HG03103 (cell line): ENCODE measurements around the gene DUSP28.
A peak's percentile ranks its signal among the peaks of the same experiment; 100 is the strongest.

ENCODE experiments used
- ATAC-seq: cut with Tn5 transposase; IDR thresholded peaks from one replicate; pipeline ENCODE4 v1.9.1; 2021; ENCODE audit warnings: low read depth; ENCODE audit not compliant: unreplicated experiment

DUSP28 gene

GRCh38 chr2:240584486-240585031, 24.4 kb downstream of the DUSP28 start:
- peak; percentile 49 for ATAC-seq

DNA sequence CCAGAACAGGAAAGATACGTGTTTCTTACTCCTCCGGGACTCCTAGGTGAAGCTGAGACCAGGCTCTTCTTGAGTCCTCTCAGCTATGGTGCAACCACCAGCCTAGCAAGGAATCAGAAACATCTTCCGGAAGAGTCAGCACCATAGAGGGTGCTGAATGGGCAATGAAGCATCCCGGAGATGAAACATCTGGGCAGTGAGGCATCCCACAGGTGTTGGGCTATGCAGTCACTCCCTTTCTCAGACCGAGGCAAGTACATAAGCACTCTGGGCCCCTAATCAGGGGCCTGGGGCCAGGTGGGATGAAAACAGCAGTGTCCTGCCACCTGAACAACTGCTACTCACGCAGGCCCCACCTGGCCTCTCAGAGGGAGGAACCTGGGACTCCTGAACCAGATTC, 24.9 kb downstream of the DUSP28 start:
- peak; percentile 12 for ATAC-seq

DNA sequence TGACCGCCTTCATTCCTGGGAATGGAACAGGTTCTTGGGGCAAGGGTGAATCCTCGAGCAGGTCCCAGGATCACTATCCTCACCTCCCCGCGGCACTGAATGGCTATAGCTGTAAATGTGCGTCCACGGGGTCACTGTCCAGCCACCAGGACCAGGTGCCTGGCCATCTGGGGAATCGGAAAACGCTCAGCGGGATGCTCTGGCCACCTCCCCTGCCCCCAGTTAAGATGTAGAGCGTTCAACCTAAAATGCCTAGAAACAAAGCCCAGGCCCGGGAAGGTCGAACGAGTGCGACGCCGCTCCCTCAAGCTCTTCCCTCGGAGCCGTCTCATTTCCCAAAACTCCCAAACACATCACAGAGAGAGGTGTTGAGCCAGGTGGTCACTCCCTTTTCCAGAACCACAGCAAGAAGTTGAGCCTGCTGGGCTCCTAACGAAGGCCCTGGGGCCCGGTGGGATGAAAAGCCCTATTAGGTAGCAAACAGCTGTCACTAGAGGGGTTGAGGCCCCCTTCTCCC, 25.6 kb downstream of the DUSP28 start:
- no peak for ATAC-seq

DNA sequence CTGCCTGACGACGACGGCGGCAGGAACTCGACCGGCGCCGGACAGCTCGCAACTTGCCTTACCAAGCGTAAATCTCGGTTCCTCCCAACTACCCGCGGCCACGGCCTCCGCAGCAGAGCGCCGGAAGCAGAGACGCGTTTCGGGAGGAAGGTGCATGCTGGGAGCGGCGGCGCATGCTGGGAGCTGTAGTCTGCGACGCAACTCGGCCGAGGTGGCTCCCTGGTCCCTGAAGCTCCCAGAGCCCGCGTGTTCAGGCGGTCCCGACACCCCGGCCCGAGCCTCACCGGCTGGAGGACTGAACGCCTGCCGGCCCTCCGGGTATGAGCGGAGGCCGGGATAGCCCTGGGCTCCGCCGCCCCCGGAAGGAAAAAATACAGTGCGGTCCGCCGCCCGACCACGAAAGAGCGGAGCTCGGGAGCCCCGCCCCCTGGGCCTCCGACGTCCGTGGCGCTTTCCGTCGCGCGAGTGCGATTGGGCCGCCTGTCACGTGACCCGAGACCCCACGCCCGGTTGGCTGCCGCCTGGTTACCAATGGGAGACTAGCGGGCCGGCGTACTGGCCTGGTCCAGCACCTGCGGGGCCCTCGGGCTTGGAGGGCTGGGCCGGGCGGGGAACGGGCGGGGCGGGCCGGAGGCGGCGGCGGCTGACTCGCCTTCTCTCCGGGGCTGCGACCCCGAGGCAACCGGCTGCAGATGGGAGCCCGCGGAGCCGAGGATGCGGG, 26.2 kb downstream of the DUSP28 start, which contains the start of gene CAPN10:
TSS of gene CAPN10 (plus strand) at position 537 of the 721 bp plus-strand sequence. CDS start at position 715, 178 bp downstream.
- ATAC-seq = peak; percentile 44

DNA sequence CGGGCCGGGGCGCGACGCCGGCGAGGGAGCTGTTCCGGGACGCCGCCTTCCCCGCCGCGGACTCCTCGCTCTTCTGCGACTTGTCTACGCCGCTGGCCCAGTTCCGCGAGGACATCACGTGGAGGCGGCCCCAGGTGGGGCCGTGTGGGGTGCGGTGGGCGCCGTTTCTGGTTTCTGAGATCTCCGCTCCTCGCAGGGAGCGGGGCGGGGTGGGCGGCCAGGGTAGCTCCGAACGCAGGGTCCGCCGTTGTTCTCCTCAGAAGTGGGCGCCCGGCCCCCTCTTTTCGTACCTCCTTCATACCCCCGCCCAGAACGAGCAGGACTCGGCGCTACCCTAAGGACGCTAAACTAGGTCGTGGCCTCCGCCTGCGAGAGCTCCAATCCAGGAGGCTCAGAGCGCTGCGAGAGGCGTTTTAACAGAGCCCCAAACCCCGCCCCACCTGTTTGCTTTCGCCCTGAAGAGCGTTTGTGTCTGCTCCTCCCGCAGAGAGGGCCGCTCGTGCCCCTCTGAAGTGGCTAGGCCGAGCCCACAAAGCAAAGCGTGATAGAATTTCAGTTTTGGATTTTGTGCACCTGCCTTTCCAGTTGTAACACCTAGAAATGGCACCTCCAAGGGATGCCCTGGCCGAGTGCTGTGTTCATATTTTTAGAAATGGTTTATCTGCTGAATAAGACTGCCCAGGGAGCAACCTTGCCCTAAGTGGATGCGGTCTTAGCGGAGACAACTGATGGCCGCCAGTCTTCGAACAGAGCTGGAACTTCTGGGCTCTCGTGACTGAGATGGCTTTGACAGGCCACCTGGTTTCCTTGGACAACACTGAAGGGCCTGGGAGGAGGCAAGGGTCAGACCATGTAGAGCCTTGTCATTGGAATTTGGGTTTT, 27.0 kb downstream of the DUSP28 start:
- no peak for ATAC-seq

DNA sequence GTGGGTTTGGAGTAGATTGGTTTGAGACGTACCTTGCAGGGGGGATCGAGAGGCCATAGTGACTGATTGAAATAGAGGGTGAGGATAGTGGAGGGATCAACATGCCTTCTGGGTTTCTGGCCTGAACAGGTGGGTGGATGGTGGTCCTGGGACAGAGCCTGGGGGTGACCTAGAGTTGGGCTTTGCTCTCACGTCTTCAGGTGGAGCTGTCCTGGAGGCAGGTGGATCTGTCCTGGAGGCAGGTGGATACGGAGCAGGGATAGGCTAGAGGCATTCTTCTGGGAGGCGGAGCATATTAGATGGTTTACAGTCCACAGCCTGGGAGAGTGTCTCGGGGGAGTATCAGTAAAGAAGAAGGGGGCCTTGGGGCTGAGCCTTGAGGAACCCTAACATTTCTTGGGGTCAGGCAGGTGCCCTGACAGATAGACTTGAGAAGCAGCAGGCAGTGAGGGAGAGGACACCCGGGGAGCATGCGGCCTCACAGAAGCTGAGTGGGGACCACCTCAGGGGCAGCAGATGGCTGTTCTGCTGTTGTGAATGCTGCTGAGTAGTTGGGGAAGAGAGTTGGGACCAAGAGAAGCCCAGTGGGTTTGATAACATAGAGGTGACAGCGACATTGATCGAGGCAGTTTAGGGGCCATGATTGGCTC, 28.0 kb downstream of the DUSP28 start:
- no peak for ATAC-seq

DNA sequence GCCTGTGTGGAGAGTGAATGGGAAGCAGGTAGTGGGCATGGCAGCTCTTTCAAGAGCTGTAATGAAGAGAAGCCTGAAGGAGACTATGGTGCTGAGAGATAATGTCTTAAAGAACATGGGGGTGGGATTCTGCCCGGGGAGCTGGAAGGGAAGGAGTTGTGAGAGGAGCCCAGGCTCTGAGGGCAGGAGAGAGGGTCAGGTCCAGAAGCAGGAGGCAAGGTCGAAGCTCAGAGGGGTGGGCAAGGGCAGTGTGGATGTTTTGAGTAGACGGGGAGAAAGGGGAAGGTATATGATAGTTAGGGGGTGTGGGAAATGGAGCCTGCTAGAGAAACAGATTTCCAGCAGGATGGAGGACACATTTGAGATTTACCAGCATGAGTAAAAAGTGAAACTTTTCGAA, 28.5 kb downstream of the DUSP28 start:
- no peak for ATAC-seq

- no peak for ATAC-seq
Observed at GRCh38 chr2:240589375-240589774, 29.2 kb downstream of the DUSP28 start.

GRCh38 chr2:240589850-240590525, 29.8 kb downstream of the DUSP28 start:
- no peak for ATAC-seq

DNA sequence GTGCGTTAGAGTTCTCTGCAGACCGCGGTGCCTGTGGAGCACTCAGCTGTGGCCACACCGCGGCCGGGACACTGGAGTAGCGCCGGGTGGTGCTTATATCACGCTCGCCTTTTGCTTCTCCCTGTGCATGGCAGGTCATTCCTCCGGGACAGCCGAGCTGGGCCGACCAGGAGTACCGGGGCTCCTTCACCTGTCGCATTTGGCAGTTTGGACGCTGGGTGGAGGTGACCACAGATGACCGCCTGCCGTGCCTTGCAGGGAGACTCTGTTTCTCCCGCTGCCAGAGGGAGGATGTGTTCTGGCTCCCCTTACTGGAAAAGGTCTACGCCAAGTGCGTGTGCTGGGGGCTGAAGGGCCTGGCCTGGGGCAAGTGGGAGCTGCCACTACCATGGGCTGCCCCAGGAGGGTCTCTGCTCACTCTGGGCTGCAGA, 30.5 kb downstream of the DUSP28 start:
- no peak for ATAC-seq

DNA sequence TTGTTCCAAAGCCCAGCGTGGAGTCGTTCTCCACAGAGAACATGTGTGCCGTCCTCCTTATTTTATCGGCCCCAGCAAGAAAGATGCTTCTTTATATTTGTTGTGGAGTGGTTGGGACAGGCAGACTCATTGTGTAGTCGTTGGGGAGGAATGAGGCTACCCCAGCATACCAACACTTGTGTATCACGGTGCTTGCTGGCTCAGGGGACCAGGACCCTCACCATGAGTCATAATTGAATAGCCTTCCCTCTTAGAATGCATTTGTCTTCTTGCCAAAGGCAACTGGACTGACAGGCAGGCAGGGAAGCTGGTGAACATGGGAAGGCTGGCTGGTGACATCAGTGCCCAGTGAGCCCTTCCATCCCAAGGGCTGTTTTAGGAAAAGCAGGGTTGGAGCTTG, 31.1 kb downstream of the DUSP28 start:
- ATAC-seq = no peak

DNA sequence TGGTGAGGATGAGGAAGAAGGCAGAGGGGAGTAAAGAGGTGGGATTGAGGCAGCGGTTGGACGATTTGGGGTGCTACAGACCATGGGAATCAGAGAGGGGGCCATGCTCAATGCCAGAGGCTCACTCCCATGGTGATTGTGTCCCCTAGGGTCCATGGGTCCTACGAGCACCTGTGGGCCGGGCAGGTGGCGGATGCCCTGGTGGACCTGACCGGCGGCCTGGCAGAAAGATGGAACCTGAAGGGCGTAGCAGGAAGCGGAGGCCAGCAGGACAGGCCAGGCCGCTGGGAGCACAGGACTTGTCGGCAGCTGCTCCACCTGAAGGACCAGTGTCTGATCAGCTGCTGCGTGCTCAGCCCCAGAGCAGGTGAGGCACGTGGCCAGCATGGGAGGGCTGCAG, 31.6 kb downstream of the DUSP28 start:
- ATAC-seq = no peak

DNA sequence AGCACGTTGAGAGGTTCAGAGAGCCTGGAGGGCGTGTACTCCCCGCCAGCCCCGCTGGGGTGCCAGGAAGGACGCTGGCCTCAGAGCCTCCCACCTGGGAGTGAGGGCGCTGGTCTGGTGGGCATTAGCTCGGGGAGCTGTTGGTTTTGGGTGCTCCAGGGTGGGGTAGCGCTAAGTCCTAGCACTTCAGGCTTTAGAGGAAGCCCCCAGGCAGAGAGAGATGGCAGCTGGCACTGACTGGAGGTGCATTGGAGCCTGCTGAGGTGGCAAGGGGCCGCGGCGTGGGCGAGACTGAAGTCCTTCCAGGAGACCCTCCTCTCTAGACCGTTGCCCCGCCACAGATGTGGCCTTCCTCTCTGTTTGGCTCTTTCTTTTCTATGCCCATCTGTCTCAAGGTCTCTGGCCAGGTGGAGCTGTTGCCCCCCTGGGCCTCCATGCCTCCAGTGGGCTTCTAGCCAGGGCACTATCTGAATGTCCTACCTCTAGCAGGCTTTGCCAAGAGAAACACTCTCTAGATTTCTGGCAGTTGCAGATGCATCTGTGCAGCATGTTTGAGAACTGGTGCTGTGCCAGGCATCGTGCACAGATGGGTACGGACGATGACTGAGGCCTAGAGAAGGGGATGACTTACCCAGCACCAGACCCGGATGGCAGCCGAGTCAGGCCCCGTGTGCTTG, 33.0 kb downstream of the DUSP28 start:
- ATAC-seq = no peak

DNA sequence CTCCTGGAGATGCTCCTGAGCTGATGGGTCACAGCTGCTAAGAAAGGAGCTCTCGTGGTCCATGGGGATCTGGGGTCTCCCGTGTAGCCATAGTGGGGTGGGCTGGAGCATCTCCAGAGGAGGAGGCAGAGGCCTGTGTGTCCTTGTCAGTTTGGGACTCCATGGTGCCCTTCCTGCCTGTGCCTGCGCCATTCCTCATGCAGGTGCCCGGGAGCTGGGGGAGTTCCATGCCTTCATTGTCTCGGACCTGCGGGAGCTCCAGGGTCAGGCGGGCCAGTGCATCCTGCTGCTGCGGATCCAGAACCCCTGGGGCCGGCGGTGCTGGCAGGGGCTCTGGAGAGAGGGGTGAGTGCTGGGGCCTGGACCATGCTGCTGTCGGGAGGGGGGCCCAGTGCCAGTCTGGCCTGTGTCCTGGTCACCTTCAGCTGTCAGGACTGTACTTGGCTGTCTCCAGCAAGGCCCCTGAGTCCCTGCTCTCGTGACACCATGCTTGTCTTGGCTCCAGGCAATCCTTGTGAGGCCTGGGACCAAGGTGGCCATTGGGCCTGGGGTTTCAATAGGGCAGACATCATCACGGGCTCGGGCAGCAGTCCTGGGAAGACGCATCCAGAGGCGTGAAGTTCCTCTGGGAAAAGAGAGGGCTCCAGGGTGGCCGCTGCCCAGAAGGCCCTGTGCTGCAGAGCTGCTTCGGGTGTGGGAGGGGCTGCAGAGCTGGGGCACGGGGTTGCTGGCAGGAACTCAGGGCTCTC, 33.7 kb downstream of the DUSP28 start:
- no peak for ATAC-seq

DNA sequence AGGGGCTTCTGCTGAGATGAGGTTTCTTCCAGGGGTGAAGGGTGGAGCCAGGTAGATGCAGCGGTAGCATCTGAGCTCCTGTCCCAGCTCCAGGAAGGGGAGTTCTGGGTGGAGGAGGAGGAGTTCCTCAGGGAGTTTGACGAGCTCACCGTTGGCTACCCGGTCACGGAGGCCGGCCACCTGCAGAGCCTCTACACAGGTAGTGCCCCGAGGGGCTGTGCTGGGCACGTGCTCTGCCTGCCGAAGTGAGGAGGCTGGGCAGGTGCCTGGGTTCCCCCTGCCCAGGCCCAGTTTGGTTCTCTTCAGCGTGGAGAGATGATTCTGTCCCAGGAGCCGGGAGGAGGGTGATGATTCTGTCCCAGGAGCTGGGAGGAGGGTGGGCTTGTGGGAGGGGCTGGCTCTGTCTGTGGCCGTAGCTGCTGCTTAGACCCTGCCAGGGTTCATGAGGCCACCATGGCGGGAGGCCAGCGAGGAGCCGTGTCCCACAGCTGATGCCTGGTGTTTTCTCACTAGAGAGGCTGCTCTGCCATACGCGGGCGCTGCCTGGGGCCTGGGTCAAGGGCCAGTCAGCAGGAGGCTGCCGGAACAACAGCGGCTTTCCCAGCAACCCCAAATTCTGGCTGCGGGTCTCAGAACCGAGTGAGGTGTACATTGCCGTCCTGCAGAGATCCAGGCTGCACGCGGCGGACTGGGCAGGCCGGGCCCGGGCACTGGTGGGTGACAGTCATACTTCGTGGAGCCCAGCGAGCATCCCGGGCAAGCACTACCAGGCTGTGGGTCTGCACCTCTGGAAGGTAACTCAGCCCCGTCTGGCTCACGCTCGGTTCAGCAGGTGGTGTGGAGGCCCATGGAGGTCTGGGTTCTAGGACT, 34.6 kb downstream of the DUSP28 start:
- no peak for ATAC-seq

GRCh38 chr2:240595381-240596079, 35.4 kb downstream of the DUSP28 start:
- ATAC-seq = no peak

DNA sequence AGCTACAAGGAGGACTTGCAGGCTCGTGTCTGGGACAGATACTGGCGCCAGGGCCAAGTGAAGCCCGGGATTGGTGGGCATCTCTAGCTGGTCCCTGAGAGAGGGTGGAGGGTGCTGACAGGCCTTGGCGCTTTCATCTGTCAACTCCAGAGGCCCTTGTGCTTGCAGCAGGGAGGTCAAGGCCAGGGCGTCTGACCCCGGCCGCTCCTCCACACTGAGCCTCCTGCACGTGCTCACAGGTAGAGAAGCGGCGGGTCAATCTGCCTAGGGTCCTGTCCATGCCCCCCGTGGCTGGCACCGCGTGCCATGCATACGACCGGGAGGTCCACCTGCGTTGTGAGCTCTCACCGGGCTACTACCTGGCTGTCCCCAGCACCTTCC, 35.9 kb downstream of the DUSP28 start:
- no peak for ATAC-seq
